Stimulated activated CD4-positive, alpha-beta T cell treated with anti-CD3 and anti-CD28 coated beads, Interleukin-2, amount 100 ng/mL, for 24 hours (primary cell): Measurements from ENCODE around the gene BBS9.

ENCODE experiments used
- DNase-seq, 2 donors: peaks; one replicate each; pipeline ENCODE4 v3.0.0-alpha.2; 2020

The BBS9 gene

GRCh38 chr7:33392148-33392547 lies 262.8 kb downstream of the BBS9 start:
- DNase-seq: no peak

- no peak for DNase-seq
These were observed 264.4 kb downstream of the BBS9 start for GRCh38 chr7:33393770-33394169.

DNA sequence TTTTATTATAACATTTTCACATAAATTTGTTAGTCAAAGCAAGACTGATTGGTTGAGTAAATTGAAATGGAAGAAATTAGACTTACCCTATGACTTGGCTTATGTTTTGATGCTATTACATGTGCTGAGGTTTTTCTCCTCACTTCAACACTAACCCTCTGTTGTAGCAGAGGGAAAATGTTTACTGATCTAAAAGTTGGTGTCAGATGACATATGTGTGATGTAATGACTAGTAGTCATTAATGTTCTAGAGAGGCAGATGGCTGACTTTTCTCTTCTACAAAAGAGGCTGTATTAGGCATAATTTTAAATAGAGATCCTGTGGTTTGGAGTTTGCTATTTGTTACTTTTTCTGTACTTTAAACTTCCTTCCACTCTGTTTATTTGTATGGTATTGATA lies 266.0 kb downstream of the BBS9 start:
- no peak for DNase-seq

GRCh38 chr7:33399528-33400213 lies 270.3 kb downstream of the BBS9 start:
- DNase-seq: no peak

DNA sequence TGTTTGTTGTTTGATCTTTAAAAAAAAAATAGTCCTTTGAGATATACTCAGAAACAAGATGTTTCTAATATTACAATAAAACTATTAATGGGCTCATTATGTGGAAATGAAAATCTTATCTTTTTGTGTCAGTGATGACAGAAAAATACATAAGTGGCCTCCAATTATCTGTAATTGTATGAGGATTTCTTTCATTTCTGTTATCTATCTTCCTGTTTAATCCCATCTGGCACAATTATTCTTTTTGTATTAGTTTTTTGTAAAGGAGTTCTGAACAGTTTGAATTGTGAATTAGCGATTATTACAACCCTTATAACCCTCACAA lies 270.8 kb downstream of the BBS9 start:
- DNase-seq: no peak

DNA sequence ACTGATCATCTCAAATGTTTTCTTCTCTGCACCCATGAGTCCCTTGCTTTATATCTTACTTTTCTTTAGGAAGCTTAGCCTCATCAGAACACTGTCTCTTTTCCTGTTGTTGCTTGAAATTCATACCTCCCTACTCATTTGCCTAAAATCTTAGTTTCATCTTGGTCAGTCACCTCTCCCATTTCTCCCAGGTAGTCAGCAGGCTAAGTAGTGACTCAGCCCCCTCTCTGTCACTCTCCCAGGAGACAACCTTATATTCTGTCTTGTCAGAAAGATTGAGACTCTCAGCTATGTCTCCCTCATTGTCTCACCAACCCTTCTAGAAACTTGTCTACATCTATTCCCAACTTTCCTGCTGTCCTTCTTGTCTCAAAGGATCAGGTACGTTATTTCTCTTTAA lies 280.9 kb downstream of the BBS9 start:
- DNase-seq: no peak

DNA sequence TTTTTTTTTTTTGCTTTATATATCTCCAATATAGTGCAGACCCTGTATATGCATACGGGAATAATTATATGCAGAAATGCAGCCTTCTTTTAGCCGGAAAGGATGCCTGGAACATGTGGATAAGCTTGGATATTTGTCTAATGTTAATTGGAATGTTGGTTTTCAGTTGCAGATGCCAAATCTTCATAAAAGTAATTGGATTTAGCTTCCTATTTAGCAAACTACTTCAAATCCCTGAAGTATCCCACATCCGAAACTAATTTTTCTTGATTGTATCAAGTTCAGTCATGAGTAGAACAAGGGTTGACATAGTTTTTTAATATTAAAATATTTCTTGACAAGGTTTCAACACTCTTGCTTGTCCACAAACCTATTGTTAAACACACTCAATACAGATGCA lies 281.7 kb downstream of the BBS9 start:
- no peak for DNase-seq

DNA sequence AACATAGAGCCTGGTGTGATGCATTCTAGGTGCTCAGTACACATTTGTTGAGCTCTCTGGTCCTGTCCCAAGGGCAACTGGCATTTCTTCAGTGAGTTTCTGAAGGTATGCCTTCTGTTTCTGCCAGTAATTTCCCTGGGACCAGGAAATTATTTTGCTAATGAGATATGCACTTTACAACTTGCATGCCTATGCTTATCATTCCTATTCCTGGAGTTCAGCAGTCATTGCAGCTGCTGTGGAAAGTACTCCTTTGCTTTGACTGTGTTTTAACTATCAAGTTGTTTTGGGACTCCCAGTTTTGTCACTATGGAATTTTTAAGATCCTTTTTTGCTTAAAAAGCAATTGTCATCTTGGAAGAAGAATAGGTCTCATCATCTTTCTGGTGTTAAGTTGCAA lies 283.0 kb downstream of the BBS9 start:
- no peak for DNase-seq

- no peak for DNase-seq
These were observed 288.9 kb downstream of the BBS9 start for GRCh38 chr7:33418251-33418701.

GRCh38 chr7:33420311-33420940 lies 291.1 kb downstream of the BBS9 start:
- no peak for DNase-seq

GRCh38 chr7:33421429-33421828 lies 292.1 kb downstream of the BBS9 start:
- DNase-seq: no peak

GRCh38 chr7:33422141-33422540 lies 292.8 kb downstream of the BBS9 start:
- no peak for DNase-seq

DNA sequence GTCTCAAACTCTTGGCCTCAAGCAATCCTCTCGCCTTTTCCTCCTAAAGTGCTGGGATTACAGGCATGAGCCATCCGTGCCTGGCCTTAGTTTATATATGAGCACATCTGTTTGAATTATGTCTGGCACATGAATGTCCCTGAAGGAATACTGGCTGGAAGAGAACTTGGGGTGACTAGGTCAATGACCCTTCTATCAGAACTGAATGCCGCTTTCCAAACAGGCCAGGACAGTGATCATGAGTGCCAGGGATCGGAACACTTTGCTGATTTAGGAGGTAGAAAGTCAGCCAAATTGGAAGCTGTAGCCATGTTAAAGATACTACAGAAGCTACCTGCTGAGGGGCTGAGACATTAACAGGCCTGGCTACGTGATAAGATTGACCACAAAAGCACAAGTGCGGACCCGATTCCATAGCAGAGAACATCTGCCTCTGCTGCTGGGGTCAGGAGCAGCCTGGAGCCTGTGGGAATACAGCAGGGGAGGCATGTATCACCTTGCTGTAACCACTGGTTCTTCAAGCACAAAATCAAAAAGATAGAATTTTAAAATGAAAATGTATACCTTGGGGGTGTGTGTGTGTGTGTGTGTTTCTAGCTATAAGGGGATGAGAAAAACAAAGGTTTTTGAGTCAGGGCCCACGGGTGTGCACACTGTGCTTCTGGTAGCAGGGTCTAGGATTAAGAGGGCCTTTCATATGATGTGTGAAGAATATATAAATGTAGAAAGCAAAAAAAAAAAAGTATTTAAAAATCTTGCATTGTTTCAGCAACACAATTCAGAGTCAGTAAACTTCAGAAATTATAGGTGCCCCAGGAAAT lies 293.7 kb downstream of the BBS9 start:
- no peak for DNase-seq

- DNase-seq: peak in 1 of 2 donors; percentile 7
These were observed 294.3 kb downstream of the BBS9 start for GRCh38 chr7:33423646-33424020.

DNA sequence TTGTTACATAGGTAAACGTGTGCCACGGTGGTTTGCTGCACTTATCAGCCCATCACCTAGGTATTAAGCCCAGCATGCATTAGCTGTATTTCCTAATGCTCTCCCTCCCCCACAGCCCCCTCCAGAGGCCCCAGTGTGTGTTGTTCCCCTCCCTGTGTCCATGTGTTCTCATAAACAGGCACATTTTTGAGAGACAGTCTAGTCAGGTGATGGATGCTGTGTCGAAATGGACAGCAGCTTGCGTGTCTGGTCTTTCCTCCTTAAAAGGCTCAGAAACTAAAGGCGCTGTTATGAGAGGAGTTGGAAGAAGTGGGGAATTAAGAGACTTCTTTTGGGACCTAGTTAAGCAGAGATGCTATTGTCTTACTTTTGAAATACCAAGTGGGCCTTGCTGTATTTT lies 296.0 kb downstream of the BBS9 start:
- no peak for DNase-seq

- no peak for DNase-seq
These were observed 296.7 kb downstream of the BBS9 start for GRCh38 chr7:33425929-33426678.

DNA sequence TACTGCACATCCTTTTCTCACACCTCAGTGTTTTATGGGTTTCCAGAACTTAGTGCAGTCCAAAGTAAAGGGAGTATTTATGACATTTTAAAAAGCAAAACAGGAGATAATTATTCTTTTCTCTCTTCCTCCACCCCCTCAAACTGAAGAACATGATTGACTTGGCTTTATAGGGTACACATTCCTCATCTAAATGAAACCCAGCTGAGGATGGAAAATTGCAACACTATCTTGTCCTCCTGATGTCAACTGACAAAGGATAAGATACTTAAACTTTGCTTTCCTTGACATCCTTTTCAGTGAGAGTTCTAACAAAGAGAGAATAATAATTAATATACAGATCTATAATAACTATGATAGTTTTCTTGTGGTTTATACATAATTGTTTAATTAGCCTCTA lies 299.1 kb downstream of the BBS9 start:
- no peak for DNase-seq

DNA sequence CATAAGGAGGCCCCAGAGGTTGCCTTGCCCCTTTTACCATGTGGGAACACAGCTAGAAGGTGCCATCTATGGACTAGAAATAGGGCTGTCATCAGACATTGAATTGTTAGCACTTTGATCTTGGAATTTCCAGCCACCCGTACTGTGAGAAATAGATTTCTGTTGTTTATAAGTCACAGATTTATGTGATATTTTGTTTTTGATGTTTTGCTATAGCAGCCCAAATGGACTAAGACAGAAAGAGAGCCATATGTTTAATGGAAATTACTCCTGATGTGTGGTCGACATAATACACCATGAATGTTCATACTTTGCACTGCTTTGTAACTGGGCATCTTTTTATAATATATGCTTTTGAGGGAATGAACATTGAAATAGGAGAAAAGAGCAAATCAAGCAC lies 302.2 kb downstream of the BBS9 start:
- DNase-seq: no peak

DNA sequence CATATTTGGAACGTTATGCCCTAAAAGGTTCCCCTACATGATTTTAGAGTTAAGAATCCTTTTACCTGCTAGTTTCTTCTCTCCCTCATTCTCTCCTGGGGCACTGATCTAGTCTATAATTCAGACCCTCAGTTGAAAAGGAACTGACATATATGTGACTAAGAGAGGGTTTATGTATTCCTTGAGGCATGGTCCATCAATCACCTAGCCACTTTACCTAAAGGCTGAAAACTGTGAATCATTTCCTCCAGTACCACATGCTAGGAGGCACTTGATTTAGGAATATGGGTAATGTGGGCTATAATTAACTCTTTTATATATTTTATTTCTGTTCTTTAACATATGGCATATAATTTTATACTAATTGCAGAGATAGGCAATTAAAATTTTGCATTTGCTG lies 303.5 kb downstream of the BBS9 start:
- DNase-seq: no peak

DNA sequence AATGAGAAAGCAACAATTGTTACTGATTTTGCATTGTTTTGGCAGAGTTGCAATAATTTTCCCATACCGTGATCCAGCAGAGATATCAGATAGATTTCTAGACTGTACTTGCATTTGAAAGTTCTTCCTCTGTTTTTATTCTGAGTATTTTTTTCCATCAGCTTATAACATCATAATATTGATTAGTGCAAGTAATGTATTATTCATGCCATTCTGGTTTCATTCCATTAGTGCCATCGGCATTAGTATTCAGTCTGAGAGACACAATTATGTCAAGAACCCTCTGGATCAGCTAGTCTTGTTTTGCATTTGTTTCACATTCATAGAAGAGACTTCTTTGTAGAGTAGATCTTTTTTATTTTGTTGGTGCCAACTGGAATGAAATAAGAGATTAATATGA lies 304.0 kb downstream of the BBS9 start:
- DNase-seq: no peak

GRCh38 chr7:33444511-33444910 lies 315.1 kb downstream of the BBS9 start:
- DNase-seq: no peak

DNA sequence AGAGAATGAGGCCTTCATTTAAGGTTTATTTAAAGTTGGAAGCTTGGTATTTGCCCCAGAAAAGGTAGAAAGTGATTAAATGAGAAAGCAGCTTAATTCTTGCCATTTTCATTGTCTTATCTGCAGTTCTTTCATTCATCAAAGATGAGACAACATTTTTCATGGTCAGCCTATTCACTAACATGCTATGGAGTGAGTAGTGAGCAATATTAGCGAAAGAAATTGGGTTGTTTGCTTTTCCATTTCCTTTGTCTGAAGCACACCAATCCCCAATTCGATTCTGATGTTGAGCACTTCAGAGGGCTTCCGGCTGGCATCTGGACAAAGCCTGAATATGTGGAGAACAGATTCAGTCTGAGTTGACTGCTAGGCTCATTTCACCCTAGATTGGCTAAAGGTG lies 317.2 kb downstream of the BBS9 start:
- no peak for DNase-seq

GRCh38 chr7:33448035-33448434 lies 318.7 kb downstream of the BBS9 start:
- DNase-seq: no peak

- no peak for DNase-seq
These were observed 320.5 kb downstream of the BBS9 start for GRCh38 chr7:33449847-33450246.
